Liver (tissue), 9 donors: ENCODE data around the gene PSMD11. TPM values are rescaled to one million over a fixed set of nuclear protein-coding genes. Genes with fewer than 3 reads are reported as not detected.

ENCODE experiments used
- DNase-seq: peaks from one replicate; pipeline ENCODE4 v3.0.0-alpha.2; 2017; ENCODE audit warnings: low spot score
- H3K27ac ChIP-seq, 2 donors: one replicate each; pipeline ENCODE4 v1.7.0; 2013; ENCODE audit warnings: inconsistent platforms in 2 of 2, low read length in 2 of 2, control low read depth in 1 of 2, low read depth in 1 of 2, mild to moderate bottlenecking in 1 of 2
- H3K27me3 ChIP-seq, 4 donors: one replicate each; pipeline versions ENCODE4 v1.6.1 to v1.7.0; 2013; ENCODE audit warnings: low read length in 3 of 4, inconsistent platforms in 1 of 4, mild to moderate bottlenecking in 1 of 4, moderate library complexity in 1 of 4; ENCODE audit not compliant: control insufficient read depth in 4 of 4, insufficient read depth in 4 of 4
- H3K36me3 ChIP-seq, 4 donors: one replicate each; pipeline versions ENCODE4 v1.6.1 to v1.7.0; 2013; ENCODE audit warnings: low read length in 3 of 4, mild to moderate bottlenecking in 3 of 4, low read depth in 1 of 4, moderate library complexity in 1 of 4; ENCODE audit not compliant: control insufficient read depth in 4 of 4, insufficient read depth in 3 of 4
- H3K4me1 ChIP-seq, 4 donors: one replicate each; pipeline versions ENCODE4 v1.6.1 to v1.7.0; 2013; ENCODE audit warnings: low read length in 3 of 4, mild to moderate bottlenecking in 3 of 4, moderate library complexity in 1 of 4; ENCODE audit not compliant: control insufficient read depth in 4 of 4, insufficient read depth in 4 of 4
- H3K4me3 ChIP-seq, 3 donors: one replicate each; pipeline versions ENCODE4 v1.6.1 to v1.7.0; 2013; ENCODE audit warnings: low read length in 3 of 3, control low read depth in 1 of 3, low read depth in 1 of 3, mild to moderate bottlenecking in 1 of 3
- H3K9ac ChIP-seq, 2 donors: one replicate each; pipeline ENCODE4 v1.7.0; 2013; ENCODE audit warnings: low read length in 2 of 2, mild to moderate bottlenecking in 2 of 2, moderate library complexity in 2 of 2, control low read depth in 1 of 2, low read depth in 1 of 2
- H3K9me3 ChIP-seq, 4 donors: one replicate each; pipeline versions ENCODE4 v1.6.1 to v1.7.0; 2013; ENCODE audit warnings: low read length in 3 of 4; ENCODE audit not compliant: control insufficient read depth in 4 of 4
- ATF3 ChIP-seq: IDR thresholded peaks from 2 replicates; pipeline ENCODE4 v1.6.1; 2016; ENCODE audit warnings: antibody characterized with exemption
- CTCF ChIP-seq: fragments of 150-350 bp; IDR thresholded peaks from 2 replicates; pipeline ENCODE4 v1.5.1; 2017; ENCODE audit warnings: improper control_type of control experiment, low read depth, low read length; ENCODE audit not compliant: missing input control
- EGR1 ChIP-seq, 2 donors: IDR thresholded peaks; 2 replicates each; pipeline ENCODE4 v1.6.1; 2016 to 2018; ENCODE audit warnings: antibody characterized with exemption in 2 of 2, low read depth in 2 of 2
- FOXA1 ChIP-seq: IDR thresholded peaks from 2 replicates; pipeline ENCODE4 v1.6.1; 2016; ENCODE audit warnings: antibody characterized with exemption
- FOXA2 ChIP-seq: IDR thresholded peaks from 2 replicates; pipeline ENCODE4 v1.6.1; 2016; ENCODE audit warnings: antibody characterized with exemption
- GABPA ChIP-seq, 2 donors: IDR thresholded peaks in 1 of 2; conservative IDR thresholded peaks in 1 of 2; 2 replicates each; pipeline ENCODE4 v1.6.1; 2016; ENCODE audit warnings: antibody characterized with exemption in 2 of 2, mild to moderate bottlenecking in 1 of 2, moderate library complexity in 1 of 2
- HNF4A ChIP-seq, 2 donors: conservative IDR thresholded peaks; 2 replicates each; pipeline ENCODE4 v1.6.1; 2016; ENCODE audit warnings: antibody characterized with exemption in 2 of 2, mild to moderate bottlenecking in 2 of 2
- HNF4G ChIP-seq: IDR thresholded peaks from 2 replicates; pipeline ENCODE4 v1.6.1; 2016; ENCODE audit warnings: antibody characterized with exemption
- JUND ChIP-seq, 2 donors: IDR thresholded peaks; 2 replicates each; pipeline ENCODE4 v1.6.1; 2016; ENCODE audit warnings: antibody characterized with exemption in 2 of 2
- MAX ChIP-seq: IDR thresholded peaks from 2 replicates; pipeline ENCODE4 v1.6.1; 2016; ENCODE audit warnings: antibody characterized with exemption
- RAD21 ChIP-seq, 2 donors: IDR thresholded peaks; 2 replicates each; pipeline ENCODE4 v1.6.1; 2016; ENCODE audit warnings: antibody characterized with exemption in 2 of 2, mild to moderate bottlenecking in 2 of 2
- REST ChIP-seq: IDR thresholded peaks from 2 replicates; pipeline ENCODE4 v1.6.1; 2016; ENCODE audit warnings: antibody characterized with exemption, mild to moderate bottlenecking
- RXRA ChIP-seq, 2 donors: IDR thresholded peaks; 2 replicates each; pipeline ENCODE4 v1.6.1; 2017 to 2018; ENCODE audit warnings: antibody characterized with exemption in 2 of 2, mild to moderate bottlenecking in 1 of 2
- SP1 ChIP-seq: IDR thresholded peaks from 2 replicates; pipeline ENCODE4 v1.6.1; 2018; ENCODE audit warnings: antibody characterized with exemption, mild to moderate bottlenecking
- TAF1 ChIP-seq: conservative IDR thresholded peaks from 2 replicates; pipeline ENCODE4 v1.6.1; 2016; ENCODE audit warnings: antibody characterized with exemption, mild to moderate bottlenecking
- YY1 ChIP-seq: IDR thresholded peaks from 2 replicates; pipeline ENCODE4 v1.6.1; 2016; ENCODE audit warnings: antibody characterized with exemption, mild to moderate bottlenecking
- ZBTB33 ChIP-seq: IDR thresholded peaks from 2 replicates; pipeline ENCODE4 v1.6.1; 2016; ENCODE audit warnings: antibody characterized with exemption
- WGBS: extraction: QIAGEN DNeasy Blood & Tissue Kit; methylation state at CpG from one replicate; pipeline ENCODE4 v1.1.7; 2013; 5-methylcytosine and 5-hydroxymethylcytosine counted together
- polyA plus RNA-seq, 2 donors: library from polyadenylated mRNA; stranded (reverse) in 1 of 2; unstranded in 1 of 2; fragments of 200-250 nt in 1 of 2; fragments of >200 nt in 1 of 2; fragmentation: Nextera tagmentation in 1 of 2; extraction: Ambion mirVana in 1 of 2; gene quantifications; one replicate each; pipeline versions ENCODE4 v1.2.1 to v1.2.3, GENCODE V29; 2013 to 2015
- total RNA-seq, 2 donors: library from RNA; depleted of rRNA; stranded (reverse); fragments of >200 nt; gene quantifications; one replicate each; pipeline ENCODE4 v1.2.3, GENCODE V29; 2014
- donor health status: healthy.
- donor health status: healthy.
- donor health status: healthy.
- donor health status: healthy.
- donor health status: healthy.

PSMD11 gene
- total and polyA plus RNA-seq, 4 donors = 42.1 to 97.4 (median 68.2) TPM

GRCh38 chr17:32518646-32519227, 74.4 kb downstream of the PSMD11 start:
- TF ChIP-seq HNF4A (conservative IDR thresholded peaks at IDR 0.05) = no peak
- TF ChIP-seq EGR1 (IDR thresholded peaks at IDR 0.05; ENCODE audit: low read depth in 2 of 2) = no peak
- TF ChIP-seq GABPA (IDR thresholded peaks at IDR 0.05 in 1 of 2, conservative IDR thresholded peaks at IDR 0.05 in 1 of 2) = no peak
- no peak for TF ChIP-seq ATF3
- no peak for TF ChIP-seq MAX
- no peak for TF ChIP-seq HNF4G
- TF ChIP-seq JUND (IDR thresholded peaks at IDR 0.05) = no peak
- TF ChIP-seq TAF1 = no peak
- no peak for TF ChIP-seq CTCF
- no peak for TF ChIP-seq YY1
- no peak for TF ChIP-seq RAD21 (IDR thresholded peaks at IDR 0.05)
- WGBS = 66% methylated on average over 31 of the region's 31 CpGs
- Histone ChIP-seq H3K27me3 (no peaks in the 10 kb centered on the region), H3K4me1 (peaks cover 2 to 15% (median 3%) of the 10 kb centered on the region in 4 donors), H3K4me3 (peak overlapping the region in 1 of 3 donors; percentile 46), H3K9ac (no peak overlapping the region), H3K27ac (no peak overlapping the region), H3K9me3 (no peaks in the 10 kb centered on the region), H3K36me3 (no peaks in the 10 kb centered on the region)
- no peak for DNase-seq

- 14% methylated on average over 61 of the region's 61 CpGs for WGBS
- peak overlapping the region in 1 of 2 donors; percentile 47 for H3K9ac ChIP-seq
- no peaks in the 10 kb centered on the region for H3K36me3 ChIP-seq
- no peaks in the 10 kb centered on the region for H3K9me3 ChIP-seq
- no peak overlapping the region for H3K27ac ChIP-seq
- no peak for DNase-seq
- no peaks in the 10 kb centered on the region for H3K27me3 ChIP-seq
- TF ChIP-seq FOXA1 = no peak
- TF ChIP-seq TAF1 = no peak
- TF ChIP-seq CTCF = no peak
- TF ChIP-seq JUND (IDR thresholded peaks at IDR 0.05) = no peak
- TF ChIP-seq SP1 = no peak
- TF ChIP-seq ZBTB33 = no peak
- TF ChIP-seq GABPA (IDR thresholded peaks at IDR 0.05 in 1 of 2, conservative IDR thresholded peaks at IDR 0.05 in 1 of 2) = no peak
- no peak for TF ChIP-seq HNF4G
- TF ChIP-seq RXRA (IDR thresholded peaks at IDR 0.05) = no peak
- TF ChIP-seq ATF3 = no peak
- TF ChIP-seq YY1 = no peak
- no peak for TF ChIP-seq FOXA2
- no peak for TF ChIP-seq EGR1 (IDR thresholded peaks at IDR 0.05; ENCODE audit: low read depth in 2 of 2)
- TF ChIP-seq RAD21 (IDR thresholded peaks at IDR 0.05) = no peak
- no peak for TF ChIP-seq HNF4A (conservative IDR thresholded peaks at IDR 0.05)
- TF ChIP-seq REST = no peak
- peaks cover 2 to 15% (median 3%) of the 10 kb centered on the region in 4 donors for H3K4me1 ChIP-seq
- peak overlapping the region in 1 of 3 donors; percentile 46 for H3K4me3 ChIP-seq
Observed at GRCh38 chr17:32519228-32520103, 75.2 kb downstream of the PSMD11 start.
